Rectal smooth muscle tissue (tissue), 1 donor: ENCODE measurements around the gene ABHD1.

Source experiments
- H3K27ac ChIP-seq: one replicate; pipeline ENCODE4 v1.7.0; 2013; ENCODE audit warnings: low read depth, low read length, inconsistent platforms
- H3K27me3 ChIP-seq: one replicate; pipeline ENCODE4 v1.7.0; 2013; ENCODE audit warnings: low read length; ENCODE audit not compliant: control insufficient read depth, insufficient read depth
- H3K36me3 ChIP-seq: one replicate; pipeline ENCODE4 v1.7.0; 2013; ENCODE audit warnings: low read length; ENCODE audit not compliant: control insufficient read depth, insufficient read depth
- H3K4me1 ChIP-seq: one replicate; pipeline ENCODE4 v1.7.0; 2013; ENCODE audit warnings: low read length; ENCODE audit not compliant: control insufficient read depth, insufficient read depth
- H3K4me3 ChIP-seq: one replicate; pipeline ENCODE4 v1.7.0; 2013; ENCODE audit warnings: low read length
- H3K9ac ChIP-seq: one replicate; pipeline ENCODE4 v1.7.0; 2013; ENCODE audit warnings: low read length

Gene ABHD1

GRCh38 chr2:27137322-27137935 is 13.8 kb downstream of the ABHD1 start:
- Histone ChIP-seq H3K27me3 (no peaks in the 10 kb centered on the region), H3K9ac (no peak overlapping the region), H3K4me1 (peaks cover 7% of the 10 kb centered on the region), H3K36me3 (no peaks in the 10 kb centered on the region), H3K4me3 (no peak overlapping the region), H3K27ac (no peak overlapping the region)

DNA sequence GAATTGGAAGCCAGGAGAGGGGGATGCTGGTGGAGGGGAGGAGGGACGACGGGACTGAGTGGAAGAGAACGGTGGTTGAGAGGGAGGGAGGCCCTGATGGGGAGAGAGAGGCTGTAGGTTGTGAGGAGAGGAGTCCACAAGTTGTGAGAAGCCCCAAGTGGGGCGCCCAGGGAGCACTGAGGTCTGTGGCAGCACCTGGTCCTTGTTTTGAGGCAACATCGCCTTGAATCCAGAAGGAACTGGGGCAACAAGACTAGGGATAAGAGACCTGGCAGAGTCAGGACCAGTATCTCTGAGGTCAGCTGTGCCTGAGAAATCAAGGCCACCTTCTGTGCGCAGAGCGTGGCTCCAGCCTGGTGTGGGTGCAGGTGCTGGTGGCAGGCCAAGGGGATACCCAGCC is 14.5 kb downstream of the ABHD1 start:
- Histone ChIP-seq H3K4me1 (peaks cover 6% of the 10 kb centered on the region), H3K9ac (no peak overlapping the region), H3K27me3 (no peaks in the 10 kb centered on the region), H3K27ac (no peak overlapping the region), H3K36me3 (no peaks in the 10 kb centered on the region), H3K4me3 (no peak overlapping the region)

GRCh38 chr2:27139310-27139709 is 15.7 kb downstream of the ABHD1 start, which contains the start of gene PRR30:
Gene PRR30, minus strand, starts transcription at chr2:27139410. Its CDS starts 1,081 bp downstream, at chr2:27138329.
- no peak within 1 kb of the TSS for H3K27ac ChIP-seq
- H3K4me1 ChIP-seq, result no peaks in the 10 kb centered on the region
- no peak within 1 kb of the TSS for H3K4me3 ChIP-seq
- H3K36me3 ChIP-seq, result no peaks in the 10 kb centered on the region
- H3K27me3 ChIP-seq, result no peaks in the 10 kb centered on the region
- no peak within 1 kb of the TSS for H3K9ac ChIP-seq

DNA sequence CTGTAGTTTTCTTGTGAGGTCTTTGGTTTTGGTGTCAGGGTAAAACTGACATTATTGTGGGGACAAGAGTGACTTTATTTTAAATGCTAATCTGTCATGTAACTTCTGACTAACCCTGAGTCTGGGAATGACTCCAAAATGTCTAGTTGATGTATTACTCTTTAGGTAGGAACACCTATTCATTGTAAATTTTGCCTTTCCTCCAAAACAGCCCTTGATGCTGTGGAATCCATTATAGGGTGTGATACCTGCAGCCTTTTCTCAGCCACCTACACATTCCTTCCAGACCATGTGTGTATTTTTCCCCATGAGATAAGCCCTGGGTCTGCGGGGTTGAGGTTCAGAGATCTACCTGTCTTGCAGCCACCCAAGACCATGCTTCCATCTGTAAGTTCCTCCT is 19.7 kb downstream of the ABHD1 start:
- Histone ChIP-seq H3K27me3 (no peaks in the 10 kb centered on the region), H3K4me1 (no peaks in the 10 kb centered on the region), H3K4me3 (no peak overlapping the region), H3K9ac (no peak overlapping the region), H3K27ac (no peak overlapping the region), H3K36me3 (no peaks in the 10 kb centered on the region)

DNA sequence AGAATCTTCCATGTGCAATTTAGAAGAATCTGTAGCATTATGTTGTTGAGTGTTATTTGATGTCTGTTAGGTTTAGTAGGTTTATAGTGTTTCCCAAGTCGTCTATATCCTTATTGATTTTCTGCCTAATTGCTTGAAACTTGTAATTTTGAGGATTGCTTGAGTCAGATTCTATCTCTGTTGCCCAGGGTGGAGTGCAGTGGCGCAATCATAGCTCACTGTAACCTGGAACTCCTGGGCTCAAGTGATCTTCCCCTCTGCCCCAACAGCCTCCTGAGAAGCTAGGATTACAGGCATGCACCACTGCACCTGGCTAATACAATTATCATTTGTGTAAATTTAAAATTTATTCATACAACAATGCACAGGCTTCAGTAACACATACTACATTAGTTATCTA is 22.1 kb downstream of the ABHD1 start:
- no peaks in the 10 kb centered on the region for H3K36me3 ChIP-seq
- H3K9ac ChIP-seq, result no peak overlapping the region
- no peaks in the 10 kb centered on the region for H3K27me3 ChIP-seq
- H3K4me1 ChIP-seq, result no peaks in the 10 kb centered on the region
- no peak overlapping the region for H3K4me3 ChIP-seq
- H3K27ac ChIP-seq, result no peak overlapping the region

GRCh38 chr2:27147935-27148334 is 24.3 kb downstream of the ABHD1 start:
- H3K36me3 ChIP-seq, result no peaks in the 10 kb centered on the region
- H3K4me3 ChIP-seq, result no peak overlapping the region
- H3K9ac ChIP-seq, result no peak overlapping the region
- H3K27me3 ChIP-seq, result no peaks in the 10 kb centered on the region
- no peak overlapping the region for H3K27ac ChIP-seq
- no peaks in the 10 kb centered on the region for H3K4me1 ChIP-seq

- Histone ChIP-seq H3K4me3 (no peak within 1 kb of the TSS), H3K27ac (no peak within 1 kb of the TSS), H3K9ac (no peak within 1 kb of the TSS), H3K4me1 (no peaks in the 10 kb centered on the region), H3K27me3 (no peaks in the 10 kb centered on the region), H3K36me3 (no peaks in the 10 kb centered on the region)
These were observed 25.3 kb downstream of the ABHD1 start, which contains the start of gene TCF23 for GRCh38 chr2:27148801-27149439. Gene TCF23, plus strand, starts transcription at chr2:27149004. Its CDS starts 130 bp downstream, at chr2:27149134.

GRCh38 chr2:27149570-27150405 is 26.2 kb downstream of the ABHD1 start:
- H3K4me1 ChIP-seq, result no peaks in the 10 kb centered on the region
- H3K4me3 ChIP-seq, result no peak overlapping the region
- H3K9ac ChIP-seq, result no peak overlapping the region
- H3K36me3 ChIP-seq, result no peaks in the 10 kb centered on the region
- no peaks in the 10 kb centered on the region for H3K27me3 ChIP-seq
- no peak overlapping the region for H3K27ac ChIP-seq

- no peaks in the 10 kb centered on the region for H3K36me3 ChIP-seq
- no peak overlapping the region for H3K4me3 ChIP-seq
- H3K4me1 ChIP-seq, result no peaks in the 10 kb centered on the region
- H3K9ac ChIP-seq, result no peak overlapping the region
- H3K27ac ChIP-seq, result no peak overlapping the region
- H3K27me3 ChIP-seq, result no peaks in the 10 kb centered on the region
These were observed 27.1 kb downstream of the ABHD1 start for GRCh38 chr2:27150639-27151230.

GRCh38 chr2:27152102-27152795 is 28.6 kb downstream of the ABHD1 start:
- no peak overlapping the region for H3K9ac ChIP-seq
- no peaks in the 10 kb centered on the region for H3K36me3 ChIP-seq
- H3K4me1 ChIP-seq, result no peaks in the 10 kb centered on the region
- H3K4me3 ChIP-seq, result no peak overlapping the region
- H3K27me3 ChIP-seq, result no peaks in the 10 kb centered on the region
- no peak overlapping the region for H3K27ac ChIP-seq

DNA sequence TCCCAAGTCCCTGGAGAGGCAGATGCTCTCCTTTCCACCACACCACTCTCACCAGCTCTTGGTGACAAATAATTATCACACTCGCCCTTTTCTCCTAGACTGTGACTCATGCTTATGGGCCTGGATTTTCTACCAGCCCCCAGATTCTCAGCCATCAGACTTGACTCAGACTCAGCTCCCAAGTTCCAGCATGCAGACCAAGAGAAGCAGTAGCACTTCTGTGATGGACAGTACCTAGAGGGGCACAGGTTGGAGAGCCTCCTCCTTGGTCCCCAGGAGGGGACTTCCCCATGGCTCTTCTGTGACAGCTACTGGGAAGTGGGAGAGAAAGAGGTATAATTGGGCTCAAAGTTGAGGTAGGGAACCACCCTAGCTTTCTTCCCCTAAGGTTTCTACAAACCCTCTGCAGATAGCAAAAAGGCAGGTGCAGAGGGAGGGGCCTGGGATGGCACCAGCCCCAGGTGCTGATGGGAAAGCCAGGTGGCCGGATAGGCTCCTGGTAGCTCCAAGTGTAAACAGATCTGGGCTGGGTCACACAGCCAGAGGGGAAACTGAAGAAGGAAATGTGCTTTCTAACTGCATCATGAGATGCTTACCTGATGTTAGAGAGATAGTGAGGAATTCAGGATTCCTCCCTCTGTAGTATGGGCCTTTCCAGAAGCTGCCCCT is 29.3 kb downstream of the ABHD1 start:
- H3K9ac ChIP-seq, result no peak overlapping the region
- H3K27me3 ChIP-seq, result no peaks in the 10 kb centered on the region
- no peaks in the 10 kb centered on the region for H3K36me3 ChIP-seq
- H3K27ac ChIP-seq, result no peak overlapping the region
- H3K4me1 ChIP-seq, result no peaks in the 10 kb centered on the region
- no peak overlapping the region for H3K4me3 ChIP-seq
